ENCODE measurements around the gene HK1. TPM values are rescaled to one million over a fixed set of nuclear protein-coding genes. Genes with fewer than 3 reads are reported as not detected.

The HK1 gene
- total RNA-seq, 4 donors from 2014 or later = 17.9 to 77.6 (median 43.6) TPM

DNA sequence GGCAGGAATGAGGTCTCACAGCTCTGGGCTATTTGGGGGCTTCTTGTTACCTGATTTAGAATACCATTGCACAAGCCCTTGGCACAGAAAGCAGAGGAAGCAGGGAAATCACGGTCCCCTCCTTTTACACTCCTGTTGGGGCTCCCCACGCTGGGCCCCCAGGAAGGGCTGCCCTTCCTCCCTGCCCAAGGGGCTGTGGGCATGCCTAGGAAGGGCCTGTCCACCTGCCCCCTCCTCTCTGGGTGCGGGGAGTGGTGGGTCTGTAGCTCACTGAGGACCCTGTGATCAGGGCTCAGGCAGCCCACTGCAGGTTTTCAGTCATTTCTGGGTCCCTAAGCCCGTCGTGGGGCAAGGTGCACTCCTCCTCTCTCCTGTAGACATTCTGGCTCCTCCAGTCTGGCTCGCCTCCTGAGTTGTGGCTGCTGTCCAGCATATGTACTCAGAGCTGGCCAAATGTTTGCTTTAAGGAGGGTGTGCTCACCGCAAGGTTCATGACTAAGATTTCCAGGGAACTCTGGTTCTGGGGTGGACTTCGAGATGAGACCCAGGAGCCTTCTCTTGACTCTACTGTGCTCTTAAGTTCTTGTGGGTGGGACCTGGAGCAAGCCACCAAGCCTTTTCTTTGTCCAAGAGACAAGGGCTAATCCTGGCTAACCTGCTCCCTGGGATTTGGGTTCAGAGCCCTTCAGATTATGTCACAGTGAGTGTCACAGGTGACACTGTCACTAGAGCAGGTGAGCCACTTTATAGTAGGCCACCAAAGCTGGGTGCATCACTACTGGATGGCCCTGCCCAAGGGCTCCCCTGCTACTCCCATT lies 82.4 kb downstream of the HK1 start:
- H3K9me3 ChIP-seq = no peaks in the 10 kb centered on the region
- peak; percentile 81 to 83 for DNase-seq
- peak overlapping the region; percentile 34 to 55 for H3K27ac ChIP-seq
- intact Hi-C loops (cut with DNase I; ENCODE audit: low total_unique reads) = no loop called here
- no peak overlapping the region for H3K4me3 ChIP-seq
- no peaks in the 10 kb centered on the region for H3K36me3 ChIP-seq
- H3K27me3 ChIP-seq = no peaks in the 10 kb centered on the region
- TF ChIP-seq, protein P1, sequence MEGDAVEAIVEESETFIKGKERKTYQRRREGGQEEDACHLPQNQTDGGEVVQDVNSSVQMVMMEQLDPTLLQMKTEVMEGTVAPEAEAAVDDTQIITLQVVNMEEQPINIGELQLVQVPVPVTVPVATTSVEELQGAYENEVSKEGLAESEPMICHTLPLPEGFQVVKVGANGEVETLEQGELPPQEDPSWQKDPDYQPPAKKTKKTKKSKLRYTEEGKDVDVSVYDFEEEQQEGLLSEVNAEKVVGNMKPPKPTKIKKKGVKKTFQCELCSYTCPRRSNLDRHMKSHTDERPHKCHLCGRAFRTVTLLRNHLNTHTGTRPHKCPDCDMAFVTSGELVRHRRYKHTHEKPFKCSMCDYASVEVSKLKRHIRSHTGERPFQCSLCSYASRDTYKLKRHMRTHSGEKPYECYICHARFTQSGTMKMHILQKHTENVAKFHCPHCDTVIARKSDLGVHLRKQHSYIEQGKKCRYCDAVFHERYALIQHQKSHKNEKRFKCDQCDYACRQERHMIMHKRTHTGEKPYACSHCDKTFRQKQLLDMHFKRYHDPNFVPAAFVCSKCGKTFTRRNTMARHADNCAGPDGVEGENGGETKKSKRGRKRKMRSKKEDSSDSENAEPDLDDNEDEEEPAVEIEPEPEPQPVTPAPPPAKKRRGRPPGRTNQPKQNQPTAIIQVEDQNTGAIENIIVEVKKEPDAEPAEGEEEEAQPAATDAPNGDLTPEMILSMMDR (IDR thresholded peaks at IDR 0.05) = no peak
- TF ChIP-seq POLR2A (IDR thresholded peaks at IDR 0.05) = no peak
- peaks cover 0 to 14% of the 10 kb centered on the region in 2 donors for H3K4me1 ChIP-seq

DNA sequence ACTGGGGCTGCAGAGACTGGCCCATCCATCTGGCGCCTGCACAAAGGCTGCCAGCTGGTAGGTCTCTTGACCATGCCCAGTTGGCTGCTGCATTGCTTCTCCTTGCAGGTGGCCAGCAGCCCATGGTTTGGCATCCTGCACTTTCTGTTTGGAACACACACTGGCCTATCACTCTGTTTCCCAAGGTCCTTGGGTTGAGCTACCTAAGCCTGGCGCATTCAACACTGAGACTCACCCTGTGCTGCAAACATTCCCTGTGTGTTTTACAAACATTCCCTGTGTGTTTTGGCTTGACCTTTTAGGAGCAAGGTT lies 83.0 kb downstream of the HK1 start:
- H3K36me3 ChIP-seq = no peaks in the 10 kb centered on the region
- H3K27ac ChIP-seq = peak overlapping the region in 1 of 2 donors; percentile 55
- peaks cover 0 to 14% of the 10 kb centered on the region in 2 donors for H3K4me1 ChIP-seq
- no peak overlapping the region for H3K4me3 ChIP-seq
- TF ChIP-seq, protein P1 (IDR thresholded peaks at IDR 0.05) = no peak
- TF ChIP-seq POLR2A (IDR thresholded peaks at IDR 0.05) = no peak
- intact Hi-C loops (cut with DNase I; ENCODE audit: low total_unique reads) = no loop called here
- DNase-seq = no peak
- H3K9me3 ChIP-seq = no peaks in the 10 kb centered on the region
- no peaks in the 10 kb centered on the region for H3K27me3 ChIP-seq

- H3K27me3 ChIP-seq = no peaks in the 10 kb centered on the region
- no peaks in the 10 kb centered on the region for H3K36me3 ChIP-seq
- DNase-seq = peak in 1 of 2 donors; percentile 31
- TF ChIP-seq, protein P1 (IDR thresholded peaks at IDR 0.05) = no peak
- no peak for TF ChIP-seq POLR2A (IDR thresholded peaks at IDR 0.05)
- H3K4me1 ChIP-seq = peaks cover 0 to 14% of the 10 kb centered on the region in 2 donors
- H3K9me3 ChIP-seq = no peaks in the 10 kb centered on the region
- H3K4me3 ChIP-seq = no peak overlapping the region
- intact Hi-C loops (cut with DNase I; ENCODE audit: low total_unique reads) = no loop called here
- H3K27ac ChIP-seq = no peak overlapping the region
These were observed 84.2 kb downstream of the HK1 start for GRCh38 chr10:69362471-69362954.

- Histone ChIP-seq H3K9me3 (no peaks in the 10 kb centered on the region), H3K36me3 (no peaks in the 10 kb centered on the region), H3K27ac (no peak overlapping the region), H3K4me1 (peaks cover 0 to 14% of the 10 kb centered on the region in 2 donors), H3K27me3 (no peaks in the 10 kb centered on the region), H3K4me3 (no peak overlapping the region)
- TF ChIP-seq POLR2A (IDR thresholded peaks at IDR 0.05) = no peak
- TF ChIP-seq, protein P1 (IDR thresholded peaks at IDR 0.05) = no peak
- intact Hi-C loops (cut with DNase I; ENCODE audit: low total_unique reads) = no loop called here
- DNase-seq = no peak
These were observed 85.4 kb downstream of the HK1 start for GRCh38 chr10:69363666-69364065.

DNA sequence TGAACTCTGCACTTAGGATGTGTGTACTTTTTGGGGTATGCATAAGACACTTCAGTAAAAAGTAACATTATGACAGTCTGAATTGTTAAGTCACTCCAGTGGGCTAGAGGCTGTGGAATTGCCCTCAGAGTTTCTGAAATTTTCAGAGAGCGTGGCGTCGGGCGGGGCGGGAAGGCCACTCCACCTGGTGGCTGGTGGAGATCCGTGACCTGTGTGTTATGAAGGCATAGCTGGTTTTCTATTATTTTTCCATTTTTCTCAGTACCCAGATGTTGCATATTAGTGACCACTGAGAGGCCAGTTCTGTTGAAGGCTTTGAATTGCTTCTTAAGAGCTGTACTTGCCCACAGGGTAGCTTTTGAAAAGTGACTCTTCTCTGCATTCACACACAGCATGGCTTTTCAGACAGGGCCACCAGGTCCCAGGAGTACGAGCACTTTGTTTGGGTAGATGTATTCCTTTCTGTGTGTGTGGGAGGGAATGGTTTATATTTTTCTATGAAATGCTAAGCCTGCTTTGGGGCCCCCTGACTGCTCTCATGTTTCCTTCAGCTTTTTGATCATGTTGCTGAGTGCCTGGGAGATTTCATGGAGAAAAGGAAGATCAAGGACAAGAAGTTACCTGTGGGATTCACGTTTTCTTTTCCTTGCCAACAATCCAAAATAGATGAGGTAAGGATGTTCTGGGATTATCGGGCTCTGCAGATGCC lies 86.1 kb downstream of the HK1 start:
- H3K36me3 ChIP-seq = no peaks in the 10 kb centered on the region
- no peak overlapping the region for H3K27ac ChIP-seq
- no peak overlapping the region for H3K4me3 ChIP-seq
- H3K4me1 ChIP-seq = peaks cover 0 to 14% of the 10 kb centered on the region in 2 donors
- H3K27me3 ChIP-seq = no peaks in the 10 kb centered on the region
- no peak for DNase-seq
- H3K9me3 ChIP-seq = no peaks in the 10 kb centered on the region
- intact Hi-C loops (cut with DNase I; ENCODE audit: low total_unique reads) = no loop called here
- TF ChIP-seq, protein P1 (IDR thresholded peaks at IDR 0.05) = no peak
- no peak for TF ChIP-seq POLR2A (IDR thresholded peaks at IDR 0.05)

Data from uterus (tissue), 4 donors.